HL-60/S4 treated with phorbol 12-myristate 13-acetate at 8.2 ng/mL for 4 days and 3 days (cell line): ENCODE measurements around the gene TOMM6.
"Not testable (repeated sequence)": the region's sequence is repeated elsewhere in the genome, so short reads cannot be mapped to it uniquely, and the experiment has no call there.

Experiments
- in situ Hi-C: fragments of 300-500 bp; cut with MboI; formaldehyde crosslinking; loops from 2 replicates; pipeline ENCODE4 v1.15.0; 2022; ENCODE audit warnings: low sequenced_read_pairs

The TOMM6 gene

GRCh38 chr6:41783106-41783780, 4.3 kb upstream of the TOMM6 start:
- in situ Hi-C loops = loop anchor here (10.0 kb wide), 1 partner anchor 262 kb away; no protein-coding TSS in a partner anchor

- in situ Hi-C loops = loop anchor here (10.0 kb wide), 1 partner anchor 260 kb away; no protein-coding TSS in a partner anchor
These were observed 2.8 kb upstream of the TOMM6 start for GRCh38 chr6:41784581-41785171.

- in situ Hi-C loops = loop anchor here (10.0 kb wide), 1 partner anchor 260 kb away; no protein-coding TSS in a partner anchor
These were observed 2.2 kb upstream of the TOMM6 start for GRCh38 chr6:41785254-41785653.

GRCh38 chr6:41785689-41786450, 1.6 kb upstream of the TOMM6 start:
- in situ Hi-C loops = loop anchor here (10.0 kb wide), 1 partner anchor 259 kb away; no protein-coding TSS in a partner anchor

GRCh38 chr6:41786451-41787218, 859 bp upstream of the TOMM6 start:
- in situ Hi-C loops = loop anchor here (10.0 kb wide), 1 partner anchor 258 kb away; no protein-coding TSS in a partner anchor

GRCh38 chr6:41789390-41789724, 1.9 kb downstream of the TOMM6 start:
- in situ Hi-C loops = loop anchor here (10.0 kb wide), 1 partner anchor 255 kb away; no protein-coding TSS in a partner anchor

GRCh38 chr6:41790045-41790444, 2.6 kb downstream of the TOMM6 start:
- in situ Hi-C loops = no loop called here

- in situ Hi-C loops = no loop called here
These were observed 3.8 kb downstream of the TOMM6 start for GRCh38 chr6:41791305-41791704.

- in situ Hi-C loops = no loop called here
These were observed 4.5 kb downstream of the TOMM6 start for GRCh38 chr6:41791984-41792383.

GRCh38 chr6:41796474-41796873, 9.0 kb downstream of the TOMM6 start:
- in situ Hi-C loops = no loop called here

- in situ Hi-C loops = no loop called here
These were observed 11.5 kb downstream of the TOMM6 start for GRCh38 chr6:41798901-41799558.

GRCh38 chr6:41799559-41799911, 12.0 kb downstream of the TOMM6 start:
- in situ Hi-C loops = no loop called here

GRCh38 chr6:41801380-41801779, 13.9 kb downstream of the TOMM6 start:
- in situ Hi-C loops = no loop called here

- in situ Hi-C loops = no loop called here
These were observed 18.6 kb downstream of the TOMM6 start for GRCh38 chr6:41805830-41806774.

- in situ Hi-C loops = no loop called here
These were observed 23.6 kb downstream of the TOMM6 start for GRCh38 chr6:41811095-41811494.

- in situ Hi-C loops = not testable (repeated sequence)
These were observed 24.5 kb downstream of the TOMM6 start for GRCh38 chr6:41811946-41812345.

GRCh38 chr6:41813469-41813868, 26.0 kb downstream of the TOMM6 start:
- in situ Hi-C loops = no loop called here

- in situ Hi-C loops = no loop called here
These were observed 26.5 kb downstream of the TOMM6 start for GRCh38 chr6:41813956-41814355.

- in situ Hi-C loops = no loop called here
These were observed 27.1 kb downstream of the TOMM6 start for GRCh38 chr6:41814629-41815028.
